Tibial artery (tissue), 4 donors: ENCODE results near the gene FRYL.
"Not testable (repeated sequence)": the region's sequence is repeated elsewhere in the genome, so short reads cannot be mapped to it uniquely, and the experiment has no call there.

ENCODE experiments used
- DNase-seq, 2 donors: peaks; one replicate each; pipeline ENCODE4 v3.0.0-alpha.2; 2019
- H3K27ac ChIP-seq, 2 donors: fragments of 200-600 bp; sonication (generic) in 1 of 2; 1 replicate in 1 of 2; 2 replicates in 1 of 2; pipeline ENCODE4 v1.5.1; 2018 to 2019; ENCODE audit warnings: mild to moderate bottlenecking in 1 of 2
- H3K27me3 ChIP-seq, 2 donors: fragments of 200-600 bp; sonication (generic) in 1 of 2; one replicate each; pipeline versions ENCODE4 v1.5.1 to v1.6.0; 2016 to 2019
- H3K36me3 ChIP-seq, 3 donors: fragments of 200-600 bp; sonication (generic) in 2 of 3; one replicate each; pipeline ENCODE4 v1.5.1; 2016 to 2019; ENCODE audit warnings: mild to moderate bottlenecking in 2 of 3
- H3K4me1 ChIP-seq, 4 donors: fragments of 200-600 bp; sonication (generic) in 2 of 4; 1 replicate in 3 of 4; 2 replicates in 1 of 4; pipeline ENCODE4 v1.5.1; 2016 to 2019
- H3K4me3 ChIP-seq, 2 donors: fragments of 200-600 bp; sonication (generic) in 1 of 2; 1 replicate in 1 of 2; 2 replicates in 1 of 2; pipeline ENCODE4 v1.5.1; 2018 to 2019; ENCODE audit warnings: mild to moderate bottlenecking in 2 of 2
- H3K9me3 ChIP-seq, 3 donors: fragments of 200-600 bp; sonication (generic) in 1 of 3; one replicate each; pipeline ENCODE4 v1.5.1; 2016 to 2019
- intact Hi-C: fragments of 100-400 bp; cut with DNase I; formaldehyde crosslinking; loops from one replicate; pipeline ENCODE4 v1.15.0; 2023; ENCODE audit warnings: low total_unique reads
- TF ChIP-seq, protein P1 (sequence below), 2 experiments: fragments of 200-600 bp in 1 of 2; fragments of 450-650 bp in 1 of 2; IDR thresholded peaks; one replicate each; pipeline ENCODE4 v1.5.1; 2017 to 2019; ENCODE audit warnings: antibody characterized with exemption in 2 of 2, mild to moderate bottlenecking in 1 of 2, moderate library complexity in 1 of 2

Gene FRYL

DNA sequence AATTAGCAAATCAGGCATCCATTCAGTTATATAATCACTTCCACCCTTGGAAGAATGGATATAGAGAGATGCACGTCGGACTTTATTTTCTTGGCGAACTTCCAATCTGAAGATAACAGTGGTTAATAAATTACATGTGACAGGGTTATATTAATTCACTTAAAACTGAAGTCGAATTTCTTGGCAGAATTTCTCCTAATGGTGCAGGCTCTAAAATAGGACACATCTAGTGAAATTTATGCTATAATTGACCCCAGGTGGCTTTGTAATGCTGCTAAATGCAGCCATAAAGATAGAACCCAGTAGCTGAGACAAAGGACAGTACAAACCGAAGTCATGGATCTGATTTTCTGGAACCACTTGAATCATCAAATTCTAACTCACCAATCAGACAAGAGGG is 317.7 kb downstream of the FRYL start:
- Histone ChIP-seq H3K4me3 (no peak overlapping the region), H3K27me3 (no peaks in the 10 kb centered on the region), H3K36me3 (no peaks in the 10 kb centered on the region), H3K27ac (no peak overlapping the region), H3K9me3 (no peaks in the 10 kb centered on the region), H3K4me1 (no peaks in the 10 kb centered on the region)
- TF ChIP-seq, protein P1, sequence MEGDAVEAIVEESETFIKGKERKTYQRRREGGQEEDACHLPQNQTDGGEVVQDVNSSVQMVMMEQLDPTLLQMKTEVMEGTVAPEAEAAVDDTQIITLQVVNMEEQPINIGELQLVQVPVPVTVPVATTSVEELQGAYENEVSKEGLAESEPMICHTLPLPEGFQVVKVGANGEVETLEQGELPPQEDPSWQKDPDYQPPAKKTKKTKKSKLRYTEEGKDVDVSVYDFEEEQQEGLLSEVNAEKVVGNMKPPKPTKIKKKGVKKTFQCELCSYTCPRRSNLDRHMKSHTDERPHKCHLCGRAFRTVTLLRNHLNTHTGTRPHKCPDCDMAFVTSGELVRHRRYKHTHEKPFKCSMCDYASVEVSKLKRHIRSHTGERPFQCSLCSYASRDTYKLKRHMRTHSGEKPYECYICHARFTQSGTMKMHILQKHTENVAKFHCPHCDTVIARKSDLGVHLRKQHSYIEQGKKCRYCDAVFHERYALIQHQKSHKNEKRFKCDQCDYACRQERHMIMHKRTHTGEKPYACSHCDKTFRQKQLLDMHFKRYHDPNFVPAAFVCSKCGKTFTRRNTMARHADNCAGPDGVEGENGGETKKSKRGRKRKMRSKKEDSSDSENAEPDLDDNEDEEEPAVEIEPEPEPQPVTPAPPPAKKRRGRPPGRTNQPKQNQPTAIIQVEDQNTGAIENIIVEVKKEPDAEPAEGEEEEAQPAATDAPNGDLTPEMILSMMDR (IDR thresholded peaks at IDR 0.05), result no peak
- intact Hi-C loops, result no loop called here
- DNase-seq, result no peak

DNA sequence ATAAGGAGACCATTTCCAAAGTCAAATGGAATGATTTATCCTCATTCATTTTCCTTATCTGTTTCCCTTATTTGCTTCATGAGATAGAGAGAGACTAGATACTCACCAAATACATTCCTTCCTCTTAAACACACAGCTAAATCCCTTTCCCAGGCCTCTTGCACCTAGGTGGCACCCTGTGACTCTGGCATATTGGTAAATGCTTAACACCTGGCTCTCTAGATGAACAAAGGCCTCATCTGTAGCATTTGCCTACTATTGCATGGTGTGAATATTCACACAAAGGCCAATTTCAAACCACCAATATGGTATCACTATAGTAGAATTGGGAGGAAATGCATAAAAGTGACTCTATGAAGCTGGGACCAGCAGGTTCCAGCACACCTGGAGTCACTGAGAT is 319.1 kb downstream of the FRYL start:
- Histone ChIP-seq H3K27ac (no peak overlapping the region), H3K36me3 (no peaks in the 10 kb centered on the region), H3K4me3 (no peak overlapping the region), H3K4me1 (no peaks in the 10 kb centered on the region), H3K27me3 (no peaks in the 10 kb centered on the region), H3K9me3 (no peaks in the 10 kb centered on the region)
- TF ChIP-seq, protein P1 (IDR thresholded peaks at IDR 0.05), result no peak
- intact Hi-C loops, result no loop called here
- no peak for DNase-seq

DNA sequence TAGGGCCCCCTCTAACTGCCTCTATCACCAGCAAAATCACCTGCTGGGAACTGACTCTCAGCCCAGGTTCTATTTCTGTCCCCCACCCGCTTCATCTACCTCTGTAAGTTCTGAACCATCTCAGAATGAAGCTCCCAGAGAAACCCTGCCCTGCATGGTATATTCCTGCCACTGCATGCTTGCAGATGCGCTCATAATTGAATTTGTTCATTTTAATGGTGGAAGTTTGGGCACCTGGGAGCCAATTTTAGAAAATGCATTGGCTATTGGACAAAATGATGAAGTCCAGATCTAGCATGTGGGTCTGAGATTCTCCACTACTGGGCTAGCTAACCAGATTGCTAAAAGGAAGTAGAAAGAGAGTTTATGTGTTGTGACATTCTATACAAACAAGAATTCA is 325.5 kb downstream of the FRYL start:
- TF ChIP-seq, protein P1 (IDR thresholded peaks at IDR 0.05), result no peak
- H3K4me1 ChIP-seq, result no peaks in the 10 kb centered on the region
- intact Hi-C loops, result no loop called here
- no peak for DNase-seq
- H3K4me3 ChIP-seq, result no peak overlapping the region
- H3K36me3 ChIP-seq, result no peaks in the 10 kb centered on the region
- H3K9me3 ChIP-seq, result no peaks in the 10 kb centered on the region
- H3K27ac ChIP-seq, result no peak overlapping the region
- no peaks in the 10 kb centered on the region for H3K27me3 ChIP-seq

DNA sequence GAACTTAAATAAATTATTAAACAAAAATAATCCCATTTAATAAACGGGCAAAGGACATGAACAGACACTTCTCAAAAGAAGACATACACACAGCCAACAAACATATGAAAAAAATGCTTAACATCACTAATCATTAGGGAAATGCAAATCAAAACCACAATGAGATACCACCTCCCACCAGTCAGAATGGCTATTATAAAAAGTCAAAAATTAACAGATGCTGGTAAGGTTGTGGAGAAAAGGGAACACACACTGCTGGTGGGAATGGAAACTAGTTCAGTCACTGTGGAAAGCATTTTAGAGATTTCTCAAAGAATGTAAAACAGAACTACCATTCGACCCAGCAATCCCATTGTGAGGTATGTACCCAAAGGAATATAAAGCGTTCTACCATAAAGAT is 328.4 kb downstream of the FRYL start:
- H3K27ac ChIP-seq, H3K4me3 ChIP-seq, H3K27me3 ChIP-seq, H3K36me3 ChIP-seq, H3K9me3 ChIP-seq, H3K4me1 ChIP-seq, intact Hi-C loops, DNase-seq: not testable (repeated sequence)

DNA sequence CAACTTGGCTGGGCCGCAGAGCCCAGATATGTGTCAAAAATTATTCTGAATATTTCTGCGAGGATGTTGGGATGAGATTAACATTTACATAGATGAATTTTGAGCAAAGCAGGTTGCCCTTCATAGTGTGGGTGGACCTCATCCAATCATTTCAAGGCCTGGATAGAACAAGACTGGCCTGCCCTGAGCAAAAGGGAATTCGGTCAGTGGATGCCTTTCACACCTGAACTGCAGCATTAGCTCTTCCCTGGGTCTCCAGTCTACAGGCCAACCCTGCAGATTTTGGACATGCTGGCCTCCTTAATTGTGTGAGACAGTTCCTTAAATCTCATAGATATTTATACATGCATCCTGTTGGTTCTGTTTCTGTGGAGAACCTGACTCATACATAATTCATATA is 329.3 kb downstream of the FRYL start:
- intact Hi-C loops, result no loop called here
- no peaks in the 10 kb centered on the region for H3K36me3 ChIP-seq
- no peaks in the 10 kb centered on the region for H3K4me1 ChIP-seq
- TF ChIP-seq, protein P1 (IDR thresholded peaks at IDR 0.05), result no peak
- H3K27ac ChIP-seq, result no peak overlapping the region
- no peak for DNase-seq
- no peak overlapping the region for H3K4me3 ChIP-seq
- H3K27me3 ChIP-seq, result no peaks in the 10 kb centered on the region
- H3K9me3 ChIP-seq, result no peaks in the 10 kb centered on the region

DNA sequence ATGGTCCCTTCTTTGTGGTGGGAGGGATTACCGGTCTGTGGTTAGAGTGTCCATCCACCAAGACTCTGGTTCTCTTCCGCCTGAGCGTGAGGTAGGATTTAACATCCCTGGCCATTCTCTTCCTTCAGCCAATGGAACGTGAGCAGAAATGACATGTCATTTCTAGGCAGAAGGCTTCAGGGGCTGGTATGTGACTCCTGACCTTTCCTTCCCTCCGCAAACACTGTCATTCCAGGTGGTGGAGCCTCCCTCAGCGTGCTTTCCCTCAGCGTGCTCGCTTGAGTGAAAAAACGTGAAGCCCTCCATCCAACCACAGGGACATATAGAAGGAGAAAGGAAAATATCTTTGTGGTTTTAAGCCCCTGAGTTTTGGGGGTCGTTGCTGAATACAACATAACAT is 330.9 kb downstream of the FRYL start:
- intact Hi-C loops, result no loop called here
- no peak overlapping the region for H3K4me3 ChIP-seq
- no peaks in the 10 kb centered on the region for H3K9me3 ChIP-seq
- H3K4me1 ChIP-seq, result no peaks in the 10 kb centered on the region
- H3K27ac ChIP-seq, result no peak overlapping the region
- no peaks in the 10 kb centered on the region for H3K36me3 ChIP-seq
- no peaks in the 10 kb centered on the region for H3K27me3 ChIP-seq
- DNase-seq, result no peak
- TF ChIP-seq, protein P1 (IDR thresholded peaks at IDR 0.05), result no peak
